Endothelial cell of umbilical vein (primary cell): Measurements from ENCODE around the gene CXCL10.

Experiments
- EZH2 ChIP-seq: IDR thresholded peaks from 2 replicates; pipeline ENCODE4 v1.6.1; 2012; ENCODE audit warnings: borderline replicate concordance, low read depth, mild to moderate bottlenecking, moderate library complexity, low read length, inconsistent platforms; ENCODE audit not compliant: severe bottlenecking
- FOS ChIP-seq: IDR thresholded peaks from 2 replicates; pipeline ENCODE4 v1.6.1; 2011; ENCODE audit warnings: mild to moderate bottlenecking, low read length, moderate library complexity, borderline replicate concordance; ENCODE audit not compliant: insufficient read depth
- GATA2 ChIP-seq: IDR thresholded peaks from 2 replicates; pipeline ENCODE4 v1.7.0; 2011; ENCODE audit warnings: low read depth, mild to moderate bottlenecking, moderate library complexity, mixed read lengths, low read length; ENCODE audit not compliant: insufficient read length, insufficient read depth
- JUN ChIP-seq: IDR thresholded peaks from 2 replicates; pipeline ENCODE4 v1.6.1; 2011; ENCODE audit warnings: borderline replicate concordance, low read depth; ENCODE audit not compliant: insufficient read length, insufficient read depth
- MYC ChIP-seq: IDR thresholded peaks from one replicate; pipeline ENCODE4 v1.6.1; 2011; ENCODE audit warnings: mild to moderate bottlenecking, low read depth, low read length
- POLR2A ChIP-seq: IDR thresholded peaks from 2 replicates; pipeline ENCODE4 v1.6.1; 2012; ENCODE audit warnings: low read depth, mild to moderate bottlenecking, control low read depth, low read length
- POLR2AphosphoS5 ChIP-seq: IDR thresholded peaks from 2 replicates; pipeline ENCODE4 v1.6.1; 2012; ENCODE audit warnings: low read depth, mild to moderate bottlenecking, control low read depth, low read length, moderate library complexity; ENCODE audit not compliant: insufficient read depth
- TF ChIP-seq, protein P1 (sequence below), 2 donors: IDR thresholded peaks; 1 replicate in 1 of 2; 2 replicates in 1 of 2; pipeline ENCODE4 v1.5.1; 2011; ENCODE audit warnings: low read length in 2 of 2, mild to moderate bottlenecking in 2 of 2, moderate library complexity in 2 of 2, control low read depth in 1 of 2, inconsistent platforms in 1 of 2, low read depth in 1 of 2; ENCODE audit not compliant: insufficient read depth in 1 of 2; ENCODE audit errors: extremely low read depth in 1 of 2
- TF ChIP-seq, protein P2 (sequence below): IDR thresholded peaks from 2 replicates; pipeline ENCODE4 v1.6.1; 2011; ENCODE audit not compliant: insufficient read depth, insufficient read length

DNA sequence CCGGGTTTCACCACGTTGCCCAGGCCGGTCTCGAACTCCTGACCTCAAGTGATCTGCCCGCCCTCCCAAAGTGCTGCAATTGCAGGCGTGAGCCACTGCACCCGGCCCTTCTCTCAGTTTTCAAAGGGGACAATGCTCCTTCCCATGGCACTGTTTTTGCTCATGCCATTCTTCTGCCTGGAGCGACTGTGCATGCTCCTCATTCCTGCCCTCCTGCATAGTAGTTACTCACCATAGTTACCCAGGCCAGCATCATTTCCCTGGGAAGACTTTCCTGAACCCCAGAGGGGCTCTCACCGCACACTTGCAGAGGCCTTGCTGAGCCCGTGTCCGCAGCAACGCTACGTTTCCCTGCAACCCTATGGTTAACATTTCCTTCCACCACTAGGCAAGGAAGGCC, 12.7 kb downstream of the CXCL10 start:
- TF ChIP-seq, protein P1, sequence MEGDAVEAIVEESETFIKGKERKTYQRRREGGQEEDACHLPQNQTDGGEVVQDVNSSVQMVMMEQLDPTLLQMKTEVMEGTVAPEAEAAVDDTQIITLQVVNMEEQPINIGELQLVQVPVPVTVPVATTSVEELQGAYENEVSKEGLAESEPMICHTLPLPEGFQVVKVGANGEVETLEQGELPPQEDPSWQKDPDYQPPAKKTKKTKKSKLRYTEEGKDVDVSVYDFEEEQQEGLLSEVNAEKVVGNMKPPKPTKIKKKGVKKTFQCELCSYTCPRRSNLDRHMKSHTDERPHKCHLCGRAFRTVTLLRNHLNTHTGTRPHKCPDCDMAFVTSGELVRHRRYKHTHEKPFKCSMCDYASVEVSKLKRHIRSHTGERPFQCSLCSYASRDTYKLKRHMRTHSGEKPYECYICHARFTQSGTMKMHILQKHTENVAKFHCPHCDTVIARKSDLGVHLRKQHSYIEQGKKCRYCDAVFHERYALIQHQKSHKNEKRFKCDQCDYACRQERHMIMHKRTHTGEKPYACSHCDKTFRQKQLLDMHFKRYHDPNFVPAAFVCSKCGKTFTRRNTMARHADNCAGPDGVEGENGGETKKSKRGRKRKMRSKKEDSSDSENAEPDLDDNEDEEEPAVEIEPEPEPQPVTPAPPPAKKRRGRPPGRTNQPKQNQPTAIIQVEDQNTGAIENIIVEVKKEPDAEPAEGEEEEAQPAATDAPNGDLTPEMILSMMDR (IDR thresholded peaks at IDR 0.05; ENCODE audit: extremely low read depth in 1 of 2, insufficient read depth in 1 of 2, low read depth in 1 of 2, low read length in 2 of 2): no peak
- TF ChIP-seq POLR2A (no peak), POLR2AphosphoS5 (no peak), FOS (no peak), MYC (no peak), EZH2 (no peak), JUN (no peak), GATA2 (no peak)
- TF ChIP-seq, protein P2, sequence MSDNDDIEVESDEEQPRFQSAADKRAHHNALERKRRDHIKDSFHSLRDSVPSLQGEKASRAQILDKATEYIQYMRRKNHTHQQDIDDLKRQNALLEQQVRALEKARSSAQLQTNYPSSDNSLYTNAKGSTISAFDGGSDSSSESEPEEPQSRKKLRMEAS: no peak
